ENCODE results near the gene C6orf89. TPM values are rescaled to one million over a fixed set of nuclear protein-coding genes. Genes with fewer than 3 reads are reported as not detected.
"Not testable (repeated sequence)": the region's sequence is repeated elsewhere in the genome, so short reads cannot be mapped to it uniquely, and the experiment has no call there.

C6orf89 gene
- polyA plus RNA-seq, 3 donors: 19.2 to 37.5 (median 29.2) TPM

GRCh38 chr6:36946526-36946925, 60.8 kb downstream of the C6orf89 start:
- no peak overlapping the region for H3K4me3 Mint-ChIP-seq
- DNase-seq: peak in 1 of 3 donors; percentile 1

GRCh38 chr6:36947570-36948351, 62.0 kb downstream of the C6orf89 start:
- no peaks in the 10 kb centered on the region for H4K20me1 ChIP-seq (ENCODE audit: insufficient read depth, low read length)
- H3K36me3 ChIP-seq (replicated peaks in 1 of 2; ENCODE audit: control insufficient read depth in 1 of 2, insufficient read depth in 2 of 2, low read length in 2 of 2): no peaks in the 10 kb centered on the region
- H3K4me2 ChIP-seq (replicated peaks; ENCODE audit: extremely low read depth, low read length, poor library complexity, severe bottlenecking): no peak overlapping the region
- Mint-ChIP-seq H3K27ac (no peak overlapping the region), H3K27me3 (ENCODE audit: low read depth in 3 of 3) (peaks cover 15 to 36% (median 22%) of the 10 kb centered on the region in 3 donors), H3K4me1 (no peaks in the 10 kb centered on the region), H3K4me3 (no peak overlapping the region), H3K9me3 (peaks cover 0 to 2% (median 2%) of the 10 kb centered on the region in 7 donors), H3K36me3 (no peaks in the 10 kb centered on the region)
- no peak overlapping the region for H3K4me3 ChIP-seq (replicated peaks in 1 of 3; ENCODE audit: low read depth in 2 of 3, low read length in 3 of 3)
- intact Hi-C loops (cut with micrococcal nuclease): no loop called here
- no peak overlapping the region for H3K27ac ChIP-seq (ENCODE audit: low read depth in 1 of 2, low read length in 2 of 2)
- no peak for DNase-seq
- H2AFZ ChIP-seq (ENCODE audit: insufficient read depth, low read depth, low read length, poor library complexity, severe bottlenecking): no peak overlapping the region
- H3K9me3 ChIP-seq (replicated peaks in 1 of 2; ENCODE audit: control insufficient read depth in 1 of 2, insufficient read depth in 1 of 2, low read length in 2 of 2): no peaks in the 10 kb centered on the region
- H3K27me3 ChIP-seq (ENCODE audit: control insufficient read depth in 2 of 2, insufficient read depth in 2 of 2, low read length in 2 of 2): peaks cover 0 to 11% of the 10 kb centered on the region in 2 donors
- no peak for TF ChIP-seq CTCF (IDR thresholded peaks at IDR 0.05)
- H3K79me2 ChIP-seq (ENCODE audit: insufficient read depth, low read length): no peaks in the 10 kb centered on the region
- H3K9ac ChIP-seq (ENCODE audit: insufficient read depth, low read length, poor library complexity, severe bottlenecking): no peak overlapping the region
- WGBS (ENCODE audit: insufficient coverage): 70% methylated on average over 10 of the region's 12 CpGs
- H3K4me1 ChIP-seq (ENCODE audit: control insufficient read depth in 1 of 2, insufficient read depth in 2 of 2, low read length in 2 of 2): no peaks in the 10 kb centered on the region

More at GRCh38 chr6:36946526-36946925, 60.8 kb downstream of the C6orf89 start:
- 100% methylated on average over 1 of the region's 4 CpGs for WGBS (ENCODE audit: insufficient coverage)
- peaks cover 8 to 27% (median 22%) of the 10 kb centered on the region in 3 donors for H3K27me3 Mint-ChIP-seq (ENCODE audit: low read depth in 3 of 3)
- Histone ChIP-seq H3K27ac (ENCODE audit: low read depth in 1 of 2, low read length in 2 of 2) (no peak overlapping the region), H3K4me2 (replicated peaks; ENCODE audit: extremely low read depth, low read length, poor library complexity, severe bottlenecking) (no peak overlapping the region), H3K9me3 (replicated peaks in 1 of 2; ENCODE audit: control insufficient read depth in 1 of 2, insufficient read depth in 1 of 2, low read length in 2 of 2) (no peaks in the 10 kb centered on the region), H3K27me3 (ENCODE audit: control insufficient read depth in 2 of 2, insufficient read depth in 2 of 2, low read length in 2 of 2) (peaks cover 0 to 8% of the 10 kb centered on the region in 2 donors), H3K36me3 (replicated peaks in 1 of 2; ENCODE audit: control insufficient read depth in 1 of 2, insufficient read depth in 2 of 2, low read length in 2 of 2) (no peaks in the 10 kb centered on the region), H3K9ac (ENCODE audit: insufficient read depth, low read length, poor library complexity, severe bottlenecking) (no peak overlapping the region), H3K4me3 (replicated peaks in 1 of 3; ENCODE audit: low read depth in 2 of 3, low read length in 3 of 3) (no peak overlapping the region), H3K79me2 (ENCODE audit: insufficient read depth, low read length) (no peaks in the 10 kb centered on the region), H2AFZ (ENCODE audit: insufficient read depth, low read depth, low read length, poor library complexity, severe bottlenecking) (no peak overlapping the region), H3K4me1 (ENCODE audit: control insufficient read depth in 1 of 2, insufficient read depth in 2 of 2, low read length in 2 of 2) (no peaks in the 10 kb centered on the region), H4K20me1 (ENCODE audit: insufficient read depth, low read length) (no peaks in the 10 kb centered on the region)
- H3K36me3 Mint-ChIP-seq: no peaks in the 10 kb centered on the region
- H3K27ac Mint-ChIP-seq: no peak overlapping the region
- H3K9me3 Mint-ChIP-seq: peaks cover 0 to 2% (median 2%) of the 10 kb centered on the region in 7 donors
- no peak for TF ChIP-seq CTCF (IDR thresholded peaks at IDR 0.05)
- H3K4me1 Mint-ChIP-seq: no peaks in the 10 kb centered on the region
- intact Hi-C loops (cut with micrococcal nuclease): no loop called here

- H3K27ac ChIP-seq (ENCODE audit: low read depth in 1 of 2, low read length in 2 of 2); intact Hi-C loops (cut with micrococcal nuclease); H4K20me1 ChIP-seq (ENCODE audit: insufficient read depth, low read length); H3K4me1 ChIP-seq (ENCODE audit: control insufficient read depth in 1 of 2, insufficient read depth in 2 of 2, low read length in 2 of 2); H3K27ac Mint-ChIP-seq; H3K36me3 ChIP-seq (replicated peaks in 1 of 2; ENCODE audit: control insufficient read depth in 1 of 2, insufficient read depth in 2 of 2, low read length in 2 of 2); H3K79me2 ChIP-seq (ENCODE audit: insufficient read depth, low read length); DNase-seq; H3K4me2 ChIP-seq (replicated peaks; ENCODE audit: extremely low read depth, low read length, poor library complexity, severe bottlenecking); H3K9me3 Mint-ChIP-seq; H3K9ac ChIP-seq (ENCODE audit: insufficient read depth, low read length, poor library complexity, severe bottlenecking); H3K36me3 Mint-ChIP-seq; H2AFZ ChIP-seq (ENCODE audit: insufficient read depth, low read depth, low read length, poor library complexity, severe bottlenecking); H3K4me3 ChIP-seq (replicated peaks in 1 of 3; ENCODE audit: low read depth in 2 of 3, low read length in 3 of 3); H3K4me1 Mint-ChIP-seq; H3K9me3 ChIP-seq (replicated peaks in 1 of 2; ENCODE audit: control insufficient read depth in 1 of 2, insufficient read depth in 1 of 2, low read length in 2 of 2): not testable (repeated sequence)
- H3K27me3 ChIP-seq (ENCODE audit: control insufficient read depth in 2 of 2, insufficient read depth in 2 of 2, low read length in 2 of 2): peaks cover under 1 to 19% of the 10 kb centered on the region in 2 donors
- Mint-ChIP-seq H3K27me3 (ENCODE audit: low read depth in 3 of 3) (peaks cover 21 to 35% (median 22%) of the 10 kb centered on the region in 3 donors), H3K4me3 (peak overlapping the region in 1 of 2 donors; percentile 1)
- 97% methylated on average over 5 of the region's 9 CpGs for WGBS (ENCODE audit: insufficient coverage)
Observed at GRCh38 chr6:36949076-36949475, 63.3 kb downstream of the C6orf89 start.

Measured in CD14-positive monocyte (primary cell).